ENCODE data around the gene NR5A2.

The NR5A2 gene

DNA sequence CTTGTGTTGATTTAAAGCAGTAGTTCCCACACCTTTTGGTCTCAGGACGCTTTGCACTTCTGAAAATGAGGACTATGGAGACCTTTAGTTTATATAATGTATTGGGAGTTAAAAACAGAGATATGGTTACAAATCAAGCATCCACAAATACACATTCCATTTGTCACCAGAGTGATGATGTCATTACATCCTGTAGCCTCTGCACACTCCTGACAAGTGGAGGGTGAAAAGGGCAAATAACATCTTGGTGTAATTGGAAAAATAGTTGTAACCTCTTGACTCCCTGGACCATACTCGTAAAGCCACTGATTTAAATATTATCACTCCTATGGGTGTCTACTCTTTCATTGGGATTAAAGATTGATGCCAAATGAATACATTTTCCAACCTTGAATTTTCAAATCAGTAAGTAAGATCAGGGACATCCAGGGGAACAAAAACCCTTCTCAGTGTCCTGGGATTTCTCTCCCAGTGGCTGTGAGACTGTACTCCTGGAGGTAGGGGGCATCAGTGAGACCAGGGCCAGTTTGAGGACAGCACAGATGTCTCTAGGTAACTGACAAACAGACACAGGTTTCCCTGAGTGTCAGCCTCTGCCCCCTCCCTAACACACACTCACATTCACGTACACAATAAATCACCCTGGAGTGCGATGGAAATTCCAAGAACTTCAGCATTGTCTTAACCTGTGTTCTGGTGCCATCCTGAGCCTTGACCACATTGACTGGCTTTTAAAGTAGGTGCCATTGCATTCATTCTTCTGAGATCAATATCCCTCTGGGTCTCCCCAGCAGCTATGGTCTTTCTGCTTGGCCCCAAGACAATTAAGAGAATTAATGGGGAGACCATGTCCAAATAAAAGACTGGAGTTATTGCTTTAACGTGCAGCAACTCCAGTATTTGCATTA lies 63.0 kb downstream of the NR5A2 start:
- Histone ChIP-seq H3K9me3 (ENCODE audit: control insufficient read depth, low read length) (no peaks in the 10 kb centered on the region), H3K4me3 (ENCODE audit: insufficient read depth, low read depth, low read length, poor library complexity, severe bottlenecking) (no peak overlapping the region), H3K36me3 (ENCODE audit: control insufficient read depth, insufficient read depth, low read length) (no peaks in the 10 kb centered on the region), H3K27me3 (replicated peaks; ENCODE audit: control insufficient read depth, insufficient read depth, low read length, poor library complexity, severe bottlenecking) (no peaks in the 10 kb centered on the region), H3K4me1 (ENCODE audit: control insufficient read depth, insufficient read depth, low read length, poor library complexity, severe bottlenecking) (no peaks in the 10 kb centered on the region), H3K27ac (ENCODE audit: insufficient read depth, low read length, poor library complexity, severe bottlenecking) (no peak overlapping the region)
- DNase-seq, result no peak

DNA sequence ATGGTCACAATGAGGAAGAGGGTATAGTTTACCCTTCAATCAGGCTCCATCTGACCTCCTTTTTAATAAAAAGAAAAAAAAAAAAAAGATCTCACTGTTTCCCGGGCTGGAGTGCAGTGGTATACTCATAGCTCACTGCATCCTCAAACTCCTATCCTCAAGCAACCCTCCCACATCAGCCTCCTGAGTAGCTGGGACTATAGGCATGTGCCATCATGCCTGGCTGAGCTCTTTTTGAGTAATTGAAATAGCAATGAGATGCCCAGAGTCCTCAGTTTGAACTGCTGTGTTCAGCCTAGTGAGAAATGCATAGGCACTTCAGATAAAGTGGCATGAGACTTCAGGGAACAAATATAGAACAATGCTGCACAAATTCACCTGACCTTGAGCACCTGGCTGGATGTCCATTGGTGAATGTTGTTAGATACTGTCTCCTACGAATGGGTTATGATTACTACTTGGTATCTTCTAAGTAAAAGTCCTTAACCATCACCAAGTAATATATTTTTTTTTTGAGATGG lies 67.6 kb downstream of the NR5A2 start:
- no peak for DNase-seq
- Histone ChIP-seq H3K27me3 (replicated peaks; ENCODE audit: control insufficient read depth, insufficient read depth, low read length, poor library complexity, severe bottlenecking) (no peaks in the 10 kb centered on the region), H3K36me3 (ENCODE audit: control insufficient read depth, insufficient read depth, low read length) (no peaks in the 10 kb centered on the region), H3K4me3 (ENCODE audit: insufficient read depth, low read depth, low read length, poor library complexity, severe bottlenecking) (no peak overlapping the region), H3K27ac (ENCODE audit: insufficient read depth, low read length, poor library complexity, severe bottlenecking) (no peak overlapping the region), H3K9me3 (ENCODE audit: control insufficient read depth, low read length) (no peaks in the 10 kb centered on the region), H3K4me1 (ENCODE audit: control insufficient read depth, insufficient read depth, low read length, poor library complexity, severe bottlenecking) (no peaks in the 10 kb centered on the region)

DNA sequence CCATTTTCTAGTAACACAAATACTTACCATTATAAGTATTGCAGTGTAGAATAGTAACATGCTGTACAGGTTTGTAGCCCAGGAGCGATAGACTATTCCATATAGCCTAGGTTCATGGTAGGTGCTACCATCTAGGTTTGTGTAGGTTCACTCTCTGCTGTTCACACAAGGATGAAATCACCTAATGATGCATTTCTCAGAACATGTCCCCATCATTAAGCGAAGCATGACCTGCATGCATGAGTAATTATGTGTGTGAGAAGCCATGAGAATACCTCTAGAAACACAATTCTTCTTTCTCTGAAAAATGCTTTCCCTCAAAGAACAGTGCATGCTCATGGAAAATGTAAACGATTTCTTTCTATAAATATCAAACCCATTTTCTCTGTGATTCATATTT lies 69.3 kb downstream of the NR5A2 start:
- no peak for DNase-seq
- no peaks in the 10 kb centered on the region for H3K4me1 ChIP-seq (ENCODE audit: control insufficient read depth, insufficient read depth, low read length, poor library complexity, severe bottlenecking)
- no peak overlapping the region for H3K27ac ChIP-seq (ENCODE audit: insufficient read depth, low read length, poor library complexity, severe bottlenecking)
- no peak overlapping the region for H3K4me3 ChIP-seq (ENCODE audit: insufficient read depth, low read depth, low read length, poor library complexity, severe bottlenecking)
- no peaks in the 10 kb centered on the region for H3K9me3 ChIP-seq (ENCODE audit: control insufficient read depth, low read length)
- H3K36me3 ChIP-seq (ENCODE audit: control insufficient read depth, insufficient read depth, low read length), result no peaks in the 10 kb centered on the region
- H3K27me3 ChIP-seq (replicated peaks; ENCODE audit: control insufficient read depth, insufficient read depth, low read length, poor library complexity, severe bottlenecking), result no peaks in the 10 kb centered on the region

DNA sequence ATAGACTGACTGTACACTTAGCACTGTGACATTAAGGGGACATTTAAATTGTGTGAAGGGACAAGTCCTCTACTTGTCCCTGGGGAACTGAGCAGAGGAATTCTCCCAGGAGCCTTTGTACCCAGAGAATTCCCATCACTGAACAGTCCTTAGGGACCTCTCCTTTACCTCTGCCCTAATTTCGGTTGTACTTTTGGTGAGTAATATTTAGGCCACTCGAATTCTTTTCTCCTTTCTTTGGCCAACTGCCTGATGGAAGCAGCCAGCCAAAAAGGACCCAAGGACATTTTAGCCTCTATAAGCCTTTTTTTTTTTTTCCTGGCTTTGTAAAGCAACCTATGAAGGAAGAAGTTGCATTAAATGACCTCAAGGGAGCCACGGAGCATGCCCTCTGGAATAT lies 71.5 kb downstream of the NR5A2 start:
- no peaks in the 10 kb centered on the region for H3K27me3 ChIP-seq (replicated peaks; ENCODE audit: control insufficient read depth, insufficient read depth, low read length, poor library complexity, severe bottlenecking)
- no peaks in the 10 kb centered on the region for H3K9me3 ChIP-seq (ENCODE audit: control insufficient read depth, low read length)
- no peaks in the 10 kb centered on the region for H3K36me3 ChIP-seq (ENCODE audit: control insufficient read depth, insufficient read depth, low read length)
- H3K4me3 ChIP-seq (ENCODE audit: insufficient read depth, low read depth, low read length, poor library complexity, severe bottlenecking), result no peak overlapping the region
- no peak overlapping the region for H3K27ac ChIP-seq (ENCODE audit: insufficient read depth, low read length, poor library complexity, severe bottlenecking)
- no peak for DNase-seq
- no peaks in the 10 kb centered on the region for H3K4me1 ChIP-seq (ENCODE audit: control insufficient read depth, insufficient read depth, low read length, poor library complexity, severe bottlenecking)

DNA sequence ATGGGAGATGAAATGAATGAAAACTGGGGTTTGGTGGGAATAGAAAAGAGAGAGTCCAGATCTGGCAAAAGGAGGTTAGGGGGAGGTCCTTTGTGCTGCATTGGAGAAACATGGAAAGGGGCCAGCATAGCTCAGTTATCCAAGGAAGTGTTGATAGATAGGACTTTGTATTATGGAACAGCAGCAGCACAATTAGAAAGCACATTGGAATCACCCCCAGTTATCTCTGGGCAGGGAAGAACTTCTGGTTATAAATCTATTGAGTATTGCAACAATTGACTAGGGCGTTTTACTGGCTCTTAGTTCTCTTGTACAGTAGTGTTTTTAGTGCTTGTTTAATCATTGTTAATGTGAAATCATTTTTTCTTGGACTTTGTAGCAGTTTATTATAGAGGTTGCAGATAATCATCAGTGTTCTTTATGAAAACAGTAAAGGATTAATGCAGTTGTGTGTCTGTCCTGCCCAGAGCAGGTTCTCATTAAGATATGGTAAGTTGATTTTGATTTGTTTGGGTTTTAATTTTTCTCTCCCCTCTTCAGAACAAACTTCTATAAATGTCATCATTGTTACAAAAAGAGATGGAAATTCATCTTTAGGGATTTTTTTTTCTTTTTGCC lies 76.6 kb downstream of the NR5A2 start:
- no peaks in the 10 kb centered on the region for H3K36me3 ChIP-seq (ENCODE audit: control insufficient read depth, insufficient read depth, low read length)
- no peaks in the 10 kb centered on the region for H3K4me1 ChIP-seq (ENCODE audit: control insufficient read depth, insufficient read depth, low read length, poor library complexity, severe bottlenecking)
- H3K27me3 ChIP-seq (replicated peaks; ENCODE audit: control insufficient read depth, insufficient read depth, low read length, poor library complexity, severe bottlenecking), result no peaks in the 10 kb centered on the region
- H3K9me3 ChIP-seq (ENCODE audit: control insufficient read depth, low read length), result no peaks in the 10 kb centered on the region
- no peak overlapping the region for H3K4me3 ChIP-seq (ENCODE audit: insufficient read depth, low read depth, low read length, poor library complexity, severe bottlenecking)
- no peak for DNase-seq
- H3K27ac ChIP-seq (ENCODE audit: insufficient read depth, low read length, poor library complexity, severe bottlenecking), result no peak overlapping the region

DNA sequence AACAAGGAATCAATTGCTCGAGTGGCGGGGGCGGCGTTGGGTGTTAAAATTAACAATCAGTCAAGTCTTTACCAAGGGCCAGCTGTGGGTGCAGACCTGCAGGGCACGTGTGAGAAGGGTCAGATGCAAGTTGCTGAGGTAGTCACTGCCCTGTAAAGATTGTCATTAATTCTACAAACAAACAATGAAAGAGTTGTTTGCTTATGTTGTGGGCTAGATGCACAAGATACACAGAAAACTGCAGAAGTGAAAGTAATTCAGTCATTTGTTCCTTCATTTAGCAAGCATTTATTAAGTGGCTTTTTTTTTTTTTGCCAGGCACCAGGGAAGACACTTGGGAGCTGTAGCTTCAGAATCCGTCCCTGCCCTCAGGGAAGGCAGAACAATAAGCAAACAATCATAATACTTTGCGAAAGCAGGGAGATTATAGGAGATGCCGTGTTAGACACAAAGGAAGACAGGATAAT lies 79.5 kb downstream of the NR5A2 start:
- Histone ChIP-seq H3K4me3 (ENCODE audit: insufficient read depth, low read depth, low read length, poor library complexity, severe bottlenecking) (no peak overlapping the region), H3K36me3 (ENCODE audit: control insufficient read depth, insufficient read depth, low read length) (no peaks in the 10 kb centered on the region), H3K4me1 (ENCODE audit: control insufficient read depth, insufficient read depth, low read length, poor library complexity, severe bottlenecking) (no peaks in the 10 kb centered on the region), H3K9me3 (ENCODE audit: control insufficient read depth, low read length) (no peaks in the 10 kb centered on the region), H3K27me3 (replicated peaks; ENCODE audit: control insufficient read depth, insufficient read depth, low read length, poor library complexity, severe bottlenecking) (no peaks in the 10 kb centered on the region), H3K27ac (ENCODE audit: insufficient read depth, low read length, poor library complexity, severe bottlenecking) (no peak overlapping the region)
- no peak for DNase-seq

DNA sequence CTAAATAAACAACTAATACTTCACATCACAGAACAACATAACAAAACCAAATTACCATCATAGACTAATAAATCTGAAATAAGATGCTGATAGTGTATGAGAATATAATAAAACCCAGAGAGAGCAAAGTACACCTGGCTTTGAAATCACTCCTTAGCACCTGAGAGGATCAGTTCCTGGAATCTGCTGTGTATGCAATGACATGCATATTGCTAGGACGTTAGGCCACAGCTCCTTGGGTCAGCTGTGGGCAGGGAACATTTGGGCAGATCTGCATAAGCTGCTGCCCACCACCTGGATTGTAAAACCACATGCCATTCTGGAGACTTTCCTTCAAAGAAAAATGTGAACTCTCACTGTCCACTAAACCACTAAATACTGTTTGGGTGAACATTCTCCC lies 81.1 kb downstream of the NR5A2 start:
- no peaks in the 10 kb centered on the region for H3K27me3 ChIP-seq (replicated peaks; ENCODE audit: control insufficient read depth, insufficient read depth, low read length, poor library complexity, severe bottlenecking)
- DNase-seq, result no peak

DNA sequence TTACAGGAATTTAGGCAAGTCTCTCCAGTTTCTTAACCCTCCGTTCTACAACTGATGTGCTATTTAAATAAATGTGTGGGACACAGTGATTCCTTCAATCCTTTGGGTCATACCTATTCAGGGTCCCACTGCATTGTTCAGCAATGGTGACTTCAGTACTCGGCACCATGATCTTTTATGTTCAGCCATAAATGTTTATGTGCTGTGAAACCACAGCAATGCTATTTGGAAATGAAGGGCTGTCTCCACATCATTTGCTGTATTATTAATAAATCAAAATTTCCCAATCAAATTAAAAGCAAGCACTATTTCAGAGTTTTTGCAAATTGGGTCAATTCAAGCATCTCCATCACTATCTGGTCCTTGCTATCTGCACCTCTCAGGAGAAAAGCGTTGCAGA lies 84.8 kb downstream of the NR5A2 start:
- Histone ChIP-seq H3K27me3 (replicated peaks; ENCODE audit: control insufficient read depth, insufficient read depth, low read length, poor library complexity, severe bottlenecking) (no peaks in the 10 kb centered on the region), H3K9me3 (ENCODE audit: control insufficient read depth, low read length) (no peaks in the 10 kb centered on the region), H3K4me3 (ENCODE audit: insufficient read depth, low read depth, low read length, poor library complexity, severe bottlenecking) (no peak overlapping the region), H3K4me1 (ENCODE audit: control insufficient read depth, insufficient read depth, low read length, poor library complexity, severe bottlenecking) (no peaks in the 10 kb centered on the region), H3K27ac (ENCODE audit: insufficient read depth, low read length, poor library complexity, severe bottlenecking) (no peak overlapping the region), H3K36me3 (ENCODE audit: control insufficient read depth, insufficient read depth, low read length) (no peaks in the 10 kb centered on the region)
- DNase-seq, result no peak

More for the DNA sequence above, 81.1 kb downstream of the NR5A2 start:
- no peaks in the 10 kb centered on the region for H3K36me3 ChIP-seq (ENCODE audit: control insufficient read depth, insufficient read depth, low read length)
- no peaks in the 10 kb centered on the region for H3K4me1 ChIP-seq (ENCODE audit: control insufficient read depth, insufficient read depth, low read length, poor library complexity, severe bottlenecking)
- H3K27ac ChIP-seq (ENCODE audit: insufficient read depth, low read length, poor library complexity, severe bottlenecking), result no peak overlapping the region
- H3K9me3 ChIP-seq (ENCODE audit: control insufficient read depth, low read length), result no peaks in the 10 kb centered on the region
- no peak overlapping the region for H3K4me3 ChIP-seq (ENCODE audit: insufficient read depth, low read depth, low read length, poor library complexity, severe bottlenecking)

DNA sequence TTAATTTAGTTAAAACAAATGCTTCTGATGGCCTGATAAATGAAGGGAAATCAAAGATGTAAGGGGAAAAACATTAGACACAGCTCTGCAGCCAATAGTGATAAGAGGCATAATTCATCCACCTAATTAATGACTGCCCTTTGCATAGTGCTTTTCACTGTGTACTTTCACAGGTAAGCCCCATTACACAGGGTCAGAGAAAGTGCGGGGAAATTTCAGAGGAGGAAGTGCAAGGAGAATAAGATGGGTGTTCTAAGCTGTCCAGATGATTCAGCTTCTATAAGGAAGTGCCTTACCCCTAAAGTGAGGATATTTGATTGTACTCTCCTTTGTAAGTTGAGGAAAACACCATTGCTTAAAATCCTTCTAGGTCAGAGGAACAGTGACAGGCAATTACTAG lies 88.0 kb downstream of the NR5A2 start:
- Histone ChIP-seq H3K4me1 (ENCODE audit: control insufficient read depth, insufficient read depth, low read length, poor library complexity, severe bottlenecking) (no peaks in the 10 kb centered on the region), H3K36me3 (ENCODE audit: control insufficient read depth, insufficient read depth, low read length) (no peaks in the 10 kb centered on the region), H3K4me3 (ENCODE audit: insufficient read depth, low read depth, low read length, poor library complexity, severe bottlenecking) (no peak overlapping the region), H3K9me3 (ENCODE audit: control insufficient read depth, low read length) (no peaks in the 10 kb centered on the region), H3K27me3 (replicated peaks; ENCODE audit: control insufficient read depth, insufficient read depth, low read length, poor library complexity, severe bottlenecking) (no peaks in the 10 kb centered on the region), H3K27ac (ENCODE audit: insufficient read depth, low read length, poor library complexity, severe bottlenecking) (no peak overlapping the region)
- no peak for DNase-seq

DNA sequence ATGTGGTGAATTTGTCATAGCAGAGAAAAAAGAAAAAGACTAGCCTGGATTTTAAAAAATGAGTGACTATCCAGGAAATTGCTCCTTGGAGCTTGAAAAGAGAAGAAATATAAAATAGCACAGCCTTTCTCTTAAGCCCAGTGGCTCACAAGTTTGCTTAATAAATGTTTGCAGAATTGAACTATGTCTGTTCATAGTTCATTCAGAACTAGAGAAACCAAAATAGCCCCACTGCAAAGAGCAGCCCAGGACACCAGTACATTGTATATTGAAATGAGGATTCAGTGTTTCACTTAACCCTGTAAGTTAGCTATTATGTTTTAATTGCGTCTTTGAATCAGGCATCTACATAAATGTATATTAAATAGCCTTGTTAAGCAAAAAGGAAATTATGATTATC lies 88.8 kb downstream of the NR5A2 start:
- Histone ChIP-seq H3K27me3 (replicated peaks; ENCODE audit: control insufficient read depth, insufficient read depth, low read length, poor library complexity, severe bottlenecking) (no peaks in the 10 kb centered on the region), H3K27ac (ENCODE audit: insufficient read depth, low read length, poor library complexity, severe bottlenecking) (no peak overlapping the region), H3K4me3 (ENCODE audit: insufficient read depth, low read depth, low read length, poor library complexity, severe bottlenecking) (no peak overlapping the region), H3K4me1 (ENCODE audit: control insufficient read depth, insufficient read depth, low read length, poor library complexity, severe bottlenecking) (no peaks in the 10 kb centered on the region), H3K36me3 (ENCODE audit: control insufficient read depth, insufficient read depth, low read length) (no peaks in the 10 kb centered on the region), H3K9me3 (ENCODE audit: control insufficient read depth, low read length) (no peaks in the 10 kb centered on the region)
- no peak for DNase-seq

Data from effector memory CD4-positive, alpha-beta T cell (primary cell).